Measurements from ENCODE around the gene EIF3D.

DNA sequence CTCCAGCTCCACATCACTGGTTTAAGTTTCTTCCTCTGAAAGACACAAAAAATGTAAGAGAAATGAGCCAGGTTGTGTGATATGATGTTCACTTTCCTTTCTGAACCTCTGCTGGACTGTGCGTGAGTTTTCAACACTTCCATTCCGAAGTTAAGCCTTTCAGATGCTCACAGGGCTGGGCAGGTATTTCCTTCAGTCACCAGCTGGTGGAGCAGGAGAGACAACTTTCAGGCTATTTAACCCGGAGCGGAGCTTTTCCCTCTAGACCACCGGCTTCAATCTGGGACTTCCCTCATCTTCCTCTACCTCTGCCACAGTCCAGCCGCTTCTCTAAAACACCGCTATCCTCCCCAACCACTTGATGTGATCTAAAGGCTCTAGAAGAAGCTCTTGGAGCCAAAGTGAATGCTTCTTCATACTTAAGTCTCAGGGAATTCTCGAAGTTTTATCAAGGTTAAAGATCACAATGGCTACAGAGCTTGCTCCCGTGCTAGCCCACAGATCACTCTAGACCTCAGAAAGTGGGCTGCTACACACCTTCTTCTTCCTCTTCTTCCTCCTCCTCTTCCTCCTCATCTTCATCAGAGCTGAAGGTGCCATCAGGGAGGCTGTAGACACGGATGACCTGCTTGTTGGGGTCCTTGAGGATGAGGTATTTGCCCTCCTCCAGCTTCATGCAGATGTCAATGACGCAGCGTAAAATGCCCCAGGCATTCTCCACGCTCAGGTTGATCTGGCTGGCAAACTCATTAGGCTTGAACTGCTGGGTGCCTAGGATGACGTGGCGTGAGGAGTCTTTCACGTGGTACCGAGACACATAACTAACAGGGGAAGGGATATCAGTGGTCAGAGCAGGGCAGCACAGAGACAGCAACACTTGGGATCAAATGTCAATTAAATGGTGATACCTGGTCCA lies 17.7 kb downstream of the EIF3D start:
- TF ChIP-seq, protein P1, sequence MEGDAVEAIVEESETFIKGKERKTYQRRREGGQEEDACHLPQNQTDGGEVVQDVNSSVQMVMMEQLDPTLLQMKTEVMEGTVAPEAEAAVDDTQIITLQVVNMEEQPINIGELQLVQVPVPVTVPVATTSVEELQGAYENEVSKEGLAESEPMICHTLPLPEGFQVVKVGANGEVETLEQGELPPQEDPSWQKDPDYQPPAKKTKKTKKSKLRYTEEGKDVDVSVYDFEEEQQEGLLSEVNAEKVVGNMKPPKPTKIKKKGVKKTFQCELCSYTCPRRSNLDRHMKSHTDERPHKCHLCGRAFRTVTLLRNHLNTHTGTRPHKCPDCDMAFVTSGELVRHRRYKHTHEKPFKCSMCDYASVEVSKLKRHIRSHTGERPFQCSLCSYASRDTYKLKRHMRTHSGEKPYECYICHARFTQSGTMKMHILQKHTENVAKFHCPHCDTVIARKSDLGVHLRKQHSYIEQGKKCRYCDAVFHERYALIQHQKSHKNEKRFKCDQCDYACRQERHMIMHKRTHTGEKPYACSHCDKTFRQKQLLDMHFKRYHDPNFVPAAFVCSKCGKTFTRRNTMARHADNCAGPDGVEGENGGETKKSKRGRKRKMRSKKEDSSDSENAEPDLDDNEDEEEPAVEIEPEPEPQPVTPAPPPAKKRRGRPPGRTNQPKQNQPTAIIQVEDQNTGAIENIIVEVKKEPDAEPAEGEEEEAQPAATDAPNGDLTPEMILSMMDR (conservative IDR thresholded peaks at IDR 0.05; ENCODE audit: low read depth, low read length), result peak; percentile 53
- TF ChIP-seq RFX5 (IDR thresholded peaks at IDR 0.05; ENCODE audit: low read depth, low read length) (no peak), POLR2A (IDR thresholded peaks at IDR 0.05; ENCODE audit: low read depth, low read length) (no peak), MAZ (IDR thresholded peaks at IDR 0.05; ENCODE audit: borderline replicate concordance, low read depth, low read length) (no peak)
- TF ChIP-seq, protein P2, sequence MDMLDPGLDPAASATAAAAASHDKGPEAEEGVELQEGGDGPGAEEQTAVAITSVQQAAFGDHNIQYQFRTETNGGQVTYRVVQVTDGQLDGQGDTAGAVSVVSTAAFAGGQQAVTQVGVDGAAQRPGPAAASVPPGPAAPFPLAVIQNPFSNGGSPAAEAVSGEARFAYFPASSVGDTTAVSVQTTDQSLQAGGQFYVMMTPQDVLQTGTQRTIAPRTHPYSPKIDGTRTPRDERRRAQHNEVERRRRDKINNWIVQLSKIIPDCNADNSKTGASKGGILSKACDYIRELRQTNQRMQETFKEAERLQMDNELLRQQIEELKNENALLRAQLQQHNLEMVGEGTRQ (IDR thresholded peaks at IDR 0.05; ENCODE audit: low read depth, low read length), result no peak

All from IMR-90 (cell line).